Measurements from ENCODE around the gene CLEC6A.

GRCh38 chr12:8508910-8509841, 53.4 kb downstream of the CLEC6A start:
- TF ChIP-seq, protein P1, sequence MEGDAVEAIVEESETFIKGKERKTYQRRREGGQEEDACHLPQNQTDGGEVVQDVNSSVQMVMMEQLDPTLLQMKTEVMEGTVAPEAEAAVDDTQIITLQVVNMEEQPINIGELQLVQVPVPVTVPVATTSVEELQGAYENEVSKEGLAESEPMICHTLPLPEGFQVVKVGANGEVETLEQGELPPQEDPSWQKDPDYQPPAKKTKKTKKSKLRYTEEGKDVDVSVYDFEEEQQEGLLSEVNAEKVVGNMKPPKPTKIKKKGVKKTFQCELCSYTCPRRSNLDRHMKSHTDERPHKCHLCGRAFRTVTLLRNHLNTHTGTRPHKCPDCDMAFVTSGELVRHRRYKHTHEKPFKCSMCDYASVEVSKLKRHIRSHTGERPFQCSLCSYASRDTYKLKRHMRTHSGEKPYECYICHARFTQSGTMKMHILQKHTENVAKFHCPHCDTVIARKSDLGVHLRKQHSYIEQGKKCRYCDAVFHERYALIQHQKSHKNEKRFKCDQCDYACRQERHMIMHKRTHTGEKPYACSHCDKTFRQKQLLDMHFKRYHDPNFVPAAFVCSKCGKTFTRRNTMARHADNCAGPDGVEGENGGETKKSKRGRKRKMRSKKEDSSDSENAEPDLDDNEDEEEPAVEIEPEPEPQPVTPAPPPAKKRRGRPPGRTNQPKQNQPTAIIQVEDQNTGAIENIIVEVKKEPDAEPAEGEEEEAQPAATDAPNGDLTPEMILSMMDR (IDR thresholded peaks at IDR 0.05), result no peak
- TF ChIP-seq POLR2A (IDR thresholded peaks at IDR 0.05), result no peak
